ENCODE results near the gene MARCHF6. TPM values are rescaled to one million over a fixed set of nuclear protein-coding genes. Genes with fewer than 3 reads are reported as not detected.

Gene MARCHF6
- total and polyA plus RNA-seq, 2 of the 8 experiments (the other 6 are each of a cell fraction or from before 2014, with no cell fraction given), result 93.1 to 118 TPM

GRCh38 chr5:10303699-10304170 lies 49.8 kb upstream of the MARCHF6 start:
- FAIRE-seq, result no peak
- no peak overlapping the region for H2BK120ac ChIP-seq (replicated peaks; ENCODE audit: low read depth, low read length)
- H3K9ac ChIP-seq (replicated peaks in 1 of 4; ENCODE audit: extremely low read depth in 1 of 4, low read depth in 3 of 4, low read length in 3 of 4), result no peak overlapping the region
- H4K20me1 ChIP-seq (replicated peaks in 1 of 2; ENCODE audit: control insufficient read depth in 1 of 2, insufficient read depth in 2 of 2, low read length in 2 of 2), result peaks cover 0 to 6% of the 10 kb centered on the region in 2 experiments
- H3K9me3 ChIP-seq (ENCODE audit: insufficient read depth in 2 of 2, low read depth in 1 of 2, low read length in 1 of 2), result 0 out of 4 replicates have a peak, but pooled peaks cover 0 to 5% of the 10 kb centered on the region in 2 experiments
- no peak overlapping the region for H3K14ac ChIP-seq (ENCODE audit: insufficient read length)
- no peak overlapping the region for H3K18ac ChIP-seq (ENCODE audit: extremely low read depth, low read length)
- H4K5ac ChIP-seq (ENCODE audit: insufficient read length, low read depth, low read length), result no peak overlapping the region
- H2BK15ac ChIP-seq (ENCODE audit: low read length), result no peak overlapping the region
- no peak overlapping the region for H2BK5ac ChIP-seq (ENCODE audit: low read depth, low read length)
- no peak overlapping the region for H2AK5ac ChIP-seq (ENCODE audit: low read depth, low read length)
- ChIA-PET POLR2A (ENCODE audit: partially characterized antibody) (interaction anchor here (1.1 to 1.2 kb wide), 2 partner anchors 49 to 53 kb away, joined by 3 read pairs; partner anchors contain the start of gene MARCHF6), CTCF (ENCODE audit: partially characterized antibody) (interaction anchor here (0.9 to 3.5 kb wide), 6 partner anchors 12 to 120 kb away, joined by 3 to 14 read pairs (median 4); no protein-coding TSS in a partner anchor)
- H2BK12ac ChIP-seq (ENCODE audit: low read depth, low read length), result no peak overlapping the region
- H3K27ac ChIP-seq (ENCODE audit: low read depth, low read length), result no peak overlapping the region
- no peak overlapping the region for H3K56ac ChIP-seq (replicated peaks; ENCODE audit: insufficient read length, low read depth, low read length)
- H3K36me3 ChIP-seq (ENCODE audit: control insufficient read depth in 2 of 4, insufficient read depth in 4 of 4, low read length in 3 of 4), result no peaks in the 10 kb centered on the region
- DNase-seq (ENCODE audit: low read depth in 1 of 2, low spot score in 2 of 2), result no peak
- H4K91ac ChIP-seq (replicated peaks; ENCODE audit: insufficient read length, low read length), result no peak overlapping the region
- peaks cover 6% of the 10 kb centered on the region for H3K23me2 ChIP-seq (ENCODE audit: low read depth, low read length)
- H2BK20ac ChIP-seq (ENCODE audit: low read length), result no peak overlapping the region
- 84% methylated on average over 5 of the region's 5 CpGs; no CpG with 5 or more reads in 1 of the 2 experiments for WGBS, 2 experiments (ENCODE audit: extremely low coverage in 1 of 2, insufficient coverage in 1 of 2, insufficient read length in 1 of 2, insufficient replicate concordance in 2 of 2, low coverage in 1 of 2, low lambda C conversion rate in 2 of 2, missing lambda C conversion rate in 1 of 2)
- H3K79me1 ChIP-seq (ENCODE audit: low read depth, low read length), result no peaks in the 10 kb centered on the region
- peaks cover 0 to 2% (median 0%) of the 10 kb centered on the region in 4 experiments; a peak in 1 of 7 replicates for H3K27me3 ChIP-seq (replicated peaks in 1 of 4; ENCODE audit: control insufficient read depth in 3 of 4, extremely low read depth in 1 of 4, insufficient read depth in 3 of 4, low read length in 3 of 4)
- H3K4ac ChIP-seq (replicated peaks; ENCODE audit: insufficient read length, low read depth, low read length), result no peak overlapping the region
- no peak overlapping the region for H3K4me2 ChIP-seq (ENCODE audit: insufficient read depth in 1 of 2, low read depth in 2 of 2, low read length in 2 of 2)
- H3K4me1 ChIP-seq (replicated peaks in 1 of 4; ENCODE audit: control insufficient read depth in 3 of 4, insufficient read depth in 4 of 4, low read length in 3 of 4), result peaks cover 0 to 6% (median 4%) of the 10 kb centered on the region in 4 experiments; a peak in 5 of 7 replicates
- H3K23ac ChIP-seq (ENCODE audit: insufficient read length), result no peak overlapping the region
- no peak overlapping the region for H2AFZ ChIP-seq (ENCODE audit: low read length)
- H3K79me2 ChIP-seq (ENCODE audit: control insufficient read depth in 1 of 2, insufficient read depth in 2 of 2, low read length in 2 of 2), result no peaks in the 10 kb centered on the region
- H4K8ac ChIP-seq (ENCODE audit: extremely low read depth, insufficient read depth, low read length), result no peak overlapping the region
- no peak overlapping the region for H3K4me3 ChIP-seq (ENCODE audit: extremely low read depth in 1 of 4, insufficient read depth in 2 of 4, low read depth in 3 of 4, low read length in 4 of 4)
- TF ChIP-seq GABPA (IDR thresholded peaks at IDR 0.05; ENCODE audit: borderline replicate concordance, insufficient read depth, low read length), result no peak
- no peak for TF ChIP-seq RBBP5 (IDR thresholded peaks at IDR 0.05; ENCODE audit: borderline replicate concordance, low read depth, low read length)
- TF ChIP-seq ZNF274 (IDR thresholded peaks at IDR 0.05; ENCODE audit: borderline replicate concordance, extremely low read depth, low read length), result no peak
- TF ChIP-seq NRF1 (IDR thresholded peaks at IDR 0.05; ENCODE audit: low read depth, low read length), result no peak
- no peak for TF ChIP-seq SIRT6 (IDR thresholded peaks at IDR 0.05; ENCODE audit: low read length)
- TF ChIP-seq POLR2AphosphoS5 (IDR thresholded peaks at IDR 0.05; ENCODE audit: low read depth, low read length), result no peak
- TF ChIP-seq TCF12 (IDR thresholded peaks at IDR 0.05; ENCODE audit: low read depth, low read length), result no peak
- TF ChIP-seq RNF2 (IDR thresholded peaks at IDR 0.05; ENCODE audit: borderline replicate concordance, low read depth, low read length, missing control alignments, poor library complexity, severe bottlenecking), result no peak
- no peak for TF ChIP-seq TEAD4 (IDR thresholded peaks at IDR 0.05; ENCODE audit: low read depth, low read length)
- TF ChIP-seq PHF8 (conservative IDR thresholded peaks at IDR 0.05; ENCODE audit: low read depth, low read length), result no peak
- no peak for TF ChIP-seq ATF2 (IDR thresholded peaks at IDR 0.05; ENCODE audit: low read length)

Data from H1 (cell line).